Endometrial microvascular endothelial cells (primary cell): ENCODE results near the gene ZNF775. TPM values are rescaled to one million over a fixed set of nuclear protein-coding genes. Genes with fewer than 3 reads are reported as not detected.
"Not testable (repeated sequence)": the region's sequence is repeated elsewhere in the genome, so short reads cannot be mapped to it uniquely, and the experiment has no call there.

Experiments
- in situ Hi-C: cut with HindIII; loops from 2 replicates; pipeline ENCODE4 v1.10.0; 2017; ENCODE audit warnings: low sequenced_read_pairs, low pct_unique_long_range_greater_than_20kb; ENCODE audit errors: inconsistent ontology term
- total RNA-seq: library from RNA; depleted of rRNA; stranded (reverse); fragments of >200 nt; gene quantifications from one replicate; pipeline ENCODE4 v1.2.3, GENCODE V29; 2015; ENCODE audit errors: inconsistent ontology term

The ZNF775 gene
- total RNA-seq, 1 donor from 2014 or later = 4.5 TPM

DNA sequence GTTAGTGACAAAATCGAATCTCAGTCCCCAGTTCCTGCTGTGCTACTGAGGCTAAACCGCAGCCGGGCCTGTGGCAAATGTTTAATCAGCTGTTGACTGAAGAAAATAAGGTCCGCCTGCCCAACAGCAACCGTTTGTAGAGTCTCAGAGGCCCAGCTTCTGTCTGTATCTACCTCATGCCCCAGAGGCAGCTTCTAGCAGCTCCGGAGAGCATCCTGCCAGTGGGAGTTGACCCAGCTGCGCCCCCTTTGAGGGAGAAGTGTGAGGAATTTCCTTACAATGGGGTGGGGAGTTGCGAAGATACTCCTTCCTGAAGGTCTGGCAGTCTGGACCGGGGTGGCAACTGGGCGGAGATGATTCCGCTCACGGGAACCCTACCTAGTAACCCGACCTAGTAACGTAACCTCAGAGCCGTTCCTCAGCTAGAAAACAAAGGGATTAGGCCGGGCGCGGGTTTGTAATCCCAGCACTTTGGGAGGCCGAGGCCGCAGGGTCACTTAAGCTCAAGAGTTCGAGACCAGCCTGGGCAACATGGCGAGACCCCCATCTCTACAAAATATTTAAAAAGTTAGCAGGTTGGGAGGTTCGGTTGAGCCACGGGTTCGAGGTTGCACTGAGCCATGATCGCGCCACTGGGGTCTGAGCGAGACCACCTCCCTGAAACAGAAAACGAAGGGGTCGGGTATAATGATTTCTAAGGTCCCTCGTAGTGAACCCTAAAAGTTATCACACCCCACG, 846 bp upstream of the ZNF775 start:
- in situ Hi-C loops = no loop called here

DNA sequence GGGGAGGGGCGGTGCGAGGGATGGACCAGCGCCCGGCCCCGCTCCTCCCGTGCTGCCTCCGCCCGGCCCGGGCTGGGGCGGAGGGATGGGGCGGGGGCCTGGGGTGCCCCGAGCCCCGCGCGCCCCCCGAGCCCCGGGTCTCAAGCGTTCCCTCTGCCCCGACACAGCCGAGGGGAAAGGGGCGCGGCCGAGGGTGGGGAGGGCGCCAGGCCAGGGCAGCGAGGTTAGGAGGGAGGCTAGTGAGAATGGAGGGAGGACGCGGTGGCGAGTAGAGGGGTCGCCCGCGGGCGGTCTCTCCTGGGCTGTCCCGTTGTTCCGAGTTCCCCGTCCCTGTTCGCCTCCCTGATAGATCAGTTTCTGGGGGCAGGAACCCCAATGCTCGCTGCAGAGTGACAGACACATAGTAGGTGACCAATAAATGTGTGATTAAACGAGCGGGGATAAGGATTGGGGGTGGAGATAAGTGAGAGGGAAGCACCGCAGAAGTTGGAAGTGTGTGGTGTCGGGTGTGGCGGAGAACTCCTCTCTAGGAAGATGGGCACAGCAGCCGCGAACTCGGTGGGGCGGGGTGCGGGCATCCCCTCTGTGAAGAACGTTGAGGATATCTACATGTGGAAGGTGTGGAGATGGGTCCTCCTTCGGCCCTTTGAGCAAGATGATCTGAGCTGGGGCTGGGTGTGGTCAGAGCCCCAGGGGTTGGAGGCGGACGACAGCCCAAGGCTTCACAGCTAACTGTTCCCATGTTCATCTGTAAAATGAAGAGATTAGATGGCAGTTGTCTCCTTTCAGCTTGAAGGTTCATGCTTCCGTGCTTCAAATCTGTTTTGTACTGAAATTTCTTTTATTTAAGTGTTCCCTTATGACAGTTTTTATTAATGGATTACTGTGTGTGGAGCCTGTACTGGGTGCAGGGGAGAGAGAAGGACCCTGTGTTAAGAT, 580 bp downstream of the ZNF775 start:
- in situ Hi-C loops = no loop called here

DNA sequence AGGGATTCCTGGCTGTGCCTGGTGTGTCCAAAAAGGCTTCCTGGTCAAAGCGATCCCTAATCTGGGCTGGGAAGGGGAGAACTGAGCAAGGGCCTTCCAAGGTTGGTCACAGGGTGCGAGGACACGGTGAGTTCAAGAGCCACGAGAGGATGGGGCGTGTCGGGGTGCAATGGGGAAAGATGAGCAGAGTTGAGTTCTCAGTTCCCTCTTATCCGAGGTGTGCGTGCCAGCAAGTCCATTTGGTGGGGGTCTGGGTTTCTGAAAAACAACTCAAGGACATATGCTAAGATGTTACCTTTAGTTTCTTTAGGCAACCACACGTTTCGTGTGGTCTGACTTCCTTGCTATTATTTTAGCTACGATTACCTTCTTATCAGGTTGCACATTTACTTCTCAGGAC, 1.3 kb downstream of the ZNF775 start:
- in situ Hi-C loops = no loop called here

DNA sequence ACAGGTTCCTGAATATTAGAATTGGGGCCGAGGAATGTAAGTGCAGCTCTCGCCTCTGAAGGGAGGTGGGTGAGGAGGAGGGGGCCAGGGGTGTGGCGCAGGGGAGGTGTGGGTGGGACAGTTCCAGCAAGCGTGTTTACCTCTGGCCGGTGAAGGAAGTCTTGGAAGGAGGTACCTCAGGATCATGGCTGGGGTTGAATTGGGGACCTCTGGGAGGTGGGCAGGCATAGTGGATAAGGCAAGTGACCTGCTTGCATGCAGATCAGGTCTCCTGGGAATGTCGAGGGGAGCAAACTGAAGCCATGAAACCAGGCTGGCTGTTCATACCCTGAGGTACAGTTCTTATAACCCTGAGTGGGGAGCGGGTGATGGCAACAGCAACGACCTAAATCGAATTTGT, 2.0 kb downstream of the ZNF775 start:
- in situ Hi-C loops = no loop called here

DNA sequence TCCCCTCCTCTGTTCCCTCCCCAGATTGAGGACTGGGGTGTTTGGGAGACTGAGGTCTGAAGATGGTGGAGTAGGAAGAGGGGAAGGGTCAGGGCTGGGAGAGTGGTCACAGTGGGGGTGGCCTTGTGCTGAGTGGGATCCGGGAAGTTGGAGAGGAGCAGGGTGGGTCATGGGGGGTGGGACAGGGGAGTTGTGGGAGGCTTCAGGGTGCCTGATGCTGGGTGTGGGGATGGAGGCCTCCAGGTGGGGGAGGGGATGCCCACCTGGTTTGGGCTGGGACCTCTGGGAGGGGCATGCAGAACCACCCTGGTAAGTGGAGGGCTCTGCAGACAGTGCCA, 2.6 kb downstream of the ZNF775 start:
- in situ Hi-C loops = no loop called here

DNA sequence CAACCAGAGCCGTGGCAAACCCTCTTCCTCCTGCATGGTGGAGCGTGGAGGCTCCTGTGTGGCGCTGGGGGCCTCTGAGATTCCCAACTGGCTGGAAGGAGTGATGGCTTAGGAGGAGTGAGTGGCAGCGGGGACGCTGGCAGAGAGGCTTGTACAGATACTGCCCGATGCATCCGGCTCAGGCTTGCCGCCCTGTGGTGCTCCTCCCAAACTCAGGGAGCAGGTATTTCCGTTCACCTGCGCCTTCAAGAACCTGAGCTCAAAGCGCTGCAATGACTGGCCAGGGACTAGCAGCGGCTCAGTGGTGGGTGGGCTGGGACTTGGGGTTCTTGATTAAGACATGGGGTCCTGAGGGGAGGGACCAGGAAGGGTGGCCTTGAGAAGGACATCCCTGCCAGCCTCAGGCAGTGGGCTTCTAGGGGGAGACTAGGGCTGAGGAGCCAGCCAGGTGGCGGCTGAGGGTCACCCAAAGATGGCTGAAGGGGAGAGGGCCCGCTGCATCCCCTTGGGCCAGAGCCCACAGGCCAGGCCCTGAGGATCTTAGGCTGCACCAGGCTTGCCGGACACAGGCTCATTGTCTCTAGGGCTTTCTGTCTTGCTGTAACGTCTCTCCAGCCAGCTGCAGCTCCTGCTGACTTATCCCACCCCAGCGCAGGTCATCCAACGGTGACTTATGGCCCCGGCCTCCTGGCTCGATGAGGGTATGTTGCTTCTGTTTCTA, 3.2 kb downstream of the ZNF775 start:
- in situ Hi-C loops = no loop called here

DNA sequence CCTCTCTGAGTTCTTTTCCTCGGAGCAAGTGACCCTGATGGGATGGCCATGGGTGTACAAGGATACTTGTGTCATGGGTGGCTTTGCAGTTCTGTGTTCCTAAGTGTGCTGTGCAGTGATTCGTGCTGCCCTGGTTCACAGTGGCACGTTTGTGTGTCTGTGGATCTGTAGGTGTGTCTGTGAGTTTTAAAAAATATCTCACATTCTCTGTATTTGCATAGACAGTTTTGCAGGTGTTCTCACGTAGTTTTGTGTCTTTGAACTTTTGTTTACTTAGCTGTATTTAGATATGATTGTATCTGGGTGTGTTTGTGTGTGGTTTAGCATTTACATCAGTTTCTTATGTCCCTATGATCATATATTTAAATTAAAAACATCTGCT, 3.7 kb downstream of the ZNF775 start:
- in situ Hi-C loops = no loop called here

DNA sequence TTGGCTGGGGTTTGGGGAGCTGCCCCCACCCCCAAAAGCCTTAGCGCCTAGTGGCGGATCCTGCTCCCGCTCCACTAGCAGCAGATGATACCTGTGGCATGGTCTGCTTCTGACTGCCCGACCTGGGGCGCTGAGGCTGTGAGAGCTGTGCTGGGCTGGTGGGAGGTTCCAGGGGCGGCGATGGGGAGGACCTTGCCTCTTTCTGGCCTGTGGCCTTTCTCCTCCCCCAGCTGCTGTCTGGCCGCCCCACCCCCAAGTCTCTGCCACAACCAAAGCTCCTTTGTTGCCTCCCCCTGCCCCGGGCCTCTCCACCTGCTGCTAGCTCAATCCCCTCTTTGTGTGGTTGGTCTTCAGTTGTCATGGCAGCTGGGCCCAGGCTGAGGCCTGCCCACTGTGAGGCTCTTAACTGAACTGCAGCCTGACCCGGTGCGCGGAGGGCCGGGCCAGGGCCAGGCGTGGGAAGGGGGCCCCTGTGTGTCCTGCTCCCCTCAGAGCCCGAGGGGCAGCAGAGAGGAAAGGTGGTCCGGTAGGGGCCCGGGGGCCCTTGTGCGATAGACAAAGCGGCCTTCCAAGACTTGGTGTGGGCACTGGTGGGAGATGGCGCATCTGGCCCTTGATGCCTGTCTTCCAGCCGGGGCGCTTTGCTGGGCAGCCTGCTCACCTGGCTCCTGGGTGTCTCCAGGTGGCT, 4.7 kb downstream of the ZNF775 start:
- in situ Hi-C loops = no loop called here

DNA sequence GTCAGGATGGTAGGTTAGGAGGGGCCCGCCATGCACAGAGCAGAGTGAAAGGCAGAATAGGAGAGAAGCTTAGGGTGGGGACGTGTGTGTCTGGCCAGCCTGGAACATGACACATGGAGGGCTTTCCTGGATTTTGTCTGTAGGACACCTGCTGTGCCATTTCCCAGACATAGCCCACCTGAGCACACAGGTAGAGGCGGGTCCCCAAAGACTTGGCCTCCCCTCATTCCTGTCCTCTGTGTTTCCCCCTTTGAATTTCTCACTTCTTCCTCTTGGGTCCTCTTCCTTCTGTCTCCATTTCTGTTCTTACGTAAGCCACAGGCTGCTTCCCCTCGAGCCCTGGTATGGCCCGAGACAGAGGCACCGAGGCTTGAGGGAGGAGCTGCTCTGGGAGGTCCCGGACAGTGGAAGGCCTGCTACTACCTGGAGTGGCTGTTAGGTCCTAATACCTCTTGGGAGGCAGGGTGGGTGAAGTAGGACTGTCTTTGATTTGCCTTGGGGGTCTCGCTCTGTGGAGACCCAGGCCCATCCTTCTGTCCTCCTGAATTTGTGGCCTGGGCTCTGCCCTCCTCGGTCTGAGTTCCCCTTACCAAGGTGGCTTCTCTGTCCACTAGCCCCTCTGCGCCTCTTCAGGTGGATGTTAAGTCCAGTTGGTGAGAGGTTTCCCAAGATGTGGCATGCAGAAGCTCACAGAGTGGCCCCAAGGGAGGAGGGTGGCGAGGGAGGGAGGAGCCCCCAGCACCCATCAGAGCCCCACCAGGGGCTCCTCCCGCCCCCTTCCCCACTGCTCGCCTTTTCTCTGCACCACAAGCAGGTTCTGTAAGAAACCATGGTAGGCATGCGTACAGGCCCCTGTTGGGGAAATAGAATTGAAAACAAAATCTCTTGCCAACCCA, 5.5 kb downstream of the ZNF775 start:
- in situ Hi-C loops = no loop called here

DNA sequence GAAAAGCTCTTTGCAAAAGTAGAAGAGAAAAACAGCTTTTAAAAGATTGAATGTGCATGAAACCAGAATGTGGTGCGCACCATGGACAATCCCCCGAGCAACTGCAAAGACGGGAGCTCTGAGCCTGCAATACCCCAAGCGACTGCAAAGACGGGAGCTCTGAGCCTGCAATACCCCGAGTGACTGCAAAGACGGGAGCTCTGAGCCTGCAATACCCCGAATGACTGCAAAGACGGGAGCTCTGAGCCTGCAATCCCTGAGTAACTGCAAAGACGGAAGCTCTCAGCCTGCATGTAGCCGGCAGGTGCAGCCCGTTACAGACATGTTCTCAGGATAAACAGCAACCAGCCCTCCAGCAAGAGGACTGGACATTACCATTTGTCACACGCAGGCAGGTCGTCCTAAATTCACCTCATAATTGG, 6.2 kb downstream of the ZNF775 start:
- in situ Hi-C loops = no loop called here

DNA sequence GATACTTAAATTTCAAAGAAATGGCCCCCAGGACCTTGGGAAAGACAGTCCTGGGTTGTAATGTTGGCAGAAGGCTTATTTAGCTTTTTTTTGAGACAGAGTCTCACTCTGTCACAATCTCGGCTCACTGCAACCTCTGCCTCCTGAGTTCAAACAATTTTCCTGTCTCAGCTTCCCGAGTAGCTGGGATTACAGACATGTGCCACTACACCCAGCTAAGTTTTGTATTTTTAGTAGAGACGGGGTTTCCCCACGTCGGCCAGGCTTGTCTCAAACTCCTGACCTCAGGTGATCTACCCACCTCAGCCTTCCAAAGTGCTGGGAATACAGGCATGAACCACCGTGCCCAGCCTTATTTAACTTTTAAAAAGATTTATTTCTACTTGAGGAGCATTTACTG, 6.8 kb downstream of the ZNF775 start:
- in situ Hi-C loops = not testable (repeated sequence)

DNA sequence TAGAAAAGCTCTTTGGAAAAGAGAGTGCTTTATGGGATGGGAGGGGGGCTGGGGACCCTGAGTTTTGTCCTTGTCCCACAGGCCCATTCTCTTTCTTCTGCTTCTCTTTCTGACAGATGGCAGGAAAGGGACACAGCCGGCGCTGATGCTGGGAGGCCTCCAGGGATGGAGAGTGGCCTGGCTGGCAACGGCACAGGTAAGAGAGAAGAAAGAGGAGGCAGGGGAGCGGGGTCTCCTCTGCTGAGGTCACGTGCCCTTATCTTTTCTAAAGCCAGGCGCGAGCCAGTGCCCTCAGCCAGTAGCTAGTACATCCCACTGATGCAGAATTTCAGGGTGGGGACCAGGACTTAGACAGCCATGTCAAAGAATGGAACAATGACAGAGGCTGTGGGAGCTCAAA, 9.2 kb downstream of the ZNF775 start:
- in situ Hi-C loops = no loop called here

DNA sequence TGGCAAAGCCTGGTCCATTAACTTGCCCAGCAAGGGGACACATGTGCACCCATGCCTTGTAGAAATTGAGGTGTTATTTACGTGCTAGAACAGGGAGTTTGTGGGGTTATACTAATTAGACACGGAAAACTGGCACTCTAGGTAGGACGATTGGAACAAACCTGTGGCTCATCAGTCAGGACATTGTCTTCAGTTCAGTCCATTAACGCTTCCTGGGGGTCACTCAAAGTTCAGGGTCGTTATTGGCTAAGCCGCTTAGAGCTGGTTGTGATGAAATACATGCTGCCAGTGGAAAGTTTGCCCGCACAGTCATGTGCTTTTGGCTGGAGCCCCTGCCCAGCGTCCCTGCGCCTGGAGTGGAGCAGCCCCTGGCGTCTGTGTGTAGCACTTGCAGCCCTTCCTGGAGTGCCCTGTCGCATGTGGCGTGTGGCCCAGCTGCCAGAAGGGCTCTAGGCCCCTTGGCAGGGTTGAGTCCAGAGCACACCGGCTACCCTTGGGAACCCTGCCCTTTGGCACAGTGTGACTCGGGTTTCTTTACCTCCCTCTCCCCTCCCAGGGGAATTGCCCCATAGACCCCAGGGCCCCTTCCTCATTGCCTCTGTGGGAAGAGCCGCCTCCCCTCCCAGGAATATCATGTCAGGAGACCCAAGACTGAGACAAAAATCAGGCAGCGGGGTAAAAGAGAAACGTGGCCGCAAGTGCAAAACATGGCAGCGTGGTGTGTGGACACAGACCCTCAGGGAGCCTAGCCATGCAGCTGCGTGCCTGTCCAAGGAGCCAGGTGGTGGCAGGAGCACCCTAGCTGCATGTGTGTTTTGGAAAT, 9.8 kb downstream of the ZNF775 start:
- in situ Hi-C loops = no loop called here

DNA sequence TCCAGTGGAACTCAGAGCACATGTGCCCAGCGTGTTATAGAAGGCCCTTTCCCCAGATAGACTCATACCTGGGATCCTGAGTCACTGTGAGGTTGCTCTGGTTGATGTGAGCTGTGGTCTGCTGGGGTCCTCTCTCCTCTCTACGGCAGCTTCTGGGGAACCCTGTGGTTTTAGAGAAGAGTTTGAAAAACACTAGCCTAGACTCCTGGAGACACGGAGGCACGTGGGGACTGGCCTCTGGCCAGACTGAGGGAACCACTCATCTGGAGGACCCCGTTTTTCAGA, 10.3 kb downstream of the ZNF775 start:
- in situ Hi-C loops = no loop called here

DNA sequence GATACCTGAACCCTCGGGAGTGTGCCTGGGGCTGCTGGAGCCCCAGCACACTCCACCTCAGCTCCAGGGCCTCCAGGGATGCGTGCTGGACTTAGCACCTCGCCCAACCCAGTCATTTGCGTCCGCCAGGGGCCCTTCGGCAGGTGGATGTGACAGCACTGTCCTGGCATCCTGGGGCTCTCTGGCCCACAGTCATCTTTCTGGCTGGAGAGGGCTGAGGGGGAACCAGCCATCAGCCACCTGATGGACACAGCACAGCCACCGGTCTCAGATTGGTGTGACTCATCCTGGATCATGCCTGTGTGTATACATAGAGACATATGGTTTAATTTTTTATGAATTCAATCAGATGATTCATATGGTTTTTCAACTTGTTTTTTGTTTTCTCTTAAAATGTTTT, 11.1 kb downstream of the ZNF775 start:
- in situ Hi-C loops = no loop called here

DNA sequence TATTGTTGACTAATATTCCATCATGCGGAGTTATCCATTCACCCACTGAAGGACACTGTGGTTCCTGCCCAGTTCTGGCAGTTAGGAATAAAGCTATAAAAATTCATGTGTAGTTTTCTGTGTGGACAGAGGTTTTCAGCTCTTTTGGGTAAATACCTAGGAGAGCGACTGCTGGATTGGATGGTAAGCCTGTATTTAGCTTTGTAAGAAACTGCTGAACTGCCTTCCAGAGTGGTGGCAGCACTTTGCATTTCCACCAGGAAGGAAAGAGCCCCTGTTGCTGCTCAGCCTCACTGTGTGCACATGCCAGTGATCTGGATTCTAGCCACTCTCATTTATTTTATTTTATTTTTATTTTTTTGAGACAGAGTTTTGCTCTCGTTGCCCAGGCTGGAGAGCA, 14.2 kb downstream of the ZNF775 start:
- in situ Hi-C loops = no loop called here

DNA sequence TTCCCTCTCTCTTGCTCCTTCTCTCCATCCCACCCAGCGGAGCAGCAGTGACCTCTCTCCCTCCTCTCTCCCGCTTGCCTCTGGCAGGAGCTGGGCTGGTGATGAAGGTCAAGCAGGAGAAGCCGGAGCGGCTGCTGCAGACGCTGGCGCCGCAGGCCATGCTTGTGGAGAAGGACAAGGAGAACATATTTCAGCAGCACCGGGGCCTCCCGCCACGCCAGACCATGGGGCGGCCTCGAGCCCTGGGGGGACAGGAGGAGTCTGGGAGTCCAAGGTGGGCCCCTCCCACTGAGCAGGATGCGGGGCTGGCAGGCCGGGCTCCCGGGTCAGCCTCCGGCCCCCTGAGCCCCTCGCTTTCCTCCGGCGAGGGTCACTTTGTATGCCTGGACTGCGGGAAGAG, 17.3 kb downstream of the ZNF775 start:
- in situ Hi-C loops = no loop called here

DNA sequence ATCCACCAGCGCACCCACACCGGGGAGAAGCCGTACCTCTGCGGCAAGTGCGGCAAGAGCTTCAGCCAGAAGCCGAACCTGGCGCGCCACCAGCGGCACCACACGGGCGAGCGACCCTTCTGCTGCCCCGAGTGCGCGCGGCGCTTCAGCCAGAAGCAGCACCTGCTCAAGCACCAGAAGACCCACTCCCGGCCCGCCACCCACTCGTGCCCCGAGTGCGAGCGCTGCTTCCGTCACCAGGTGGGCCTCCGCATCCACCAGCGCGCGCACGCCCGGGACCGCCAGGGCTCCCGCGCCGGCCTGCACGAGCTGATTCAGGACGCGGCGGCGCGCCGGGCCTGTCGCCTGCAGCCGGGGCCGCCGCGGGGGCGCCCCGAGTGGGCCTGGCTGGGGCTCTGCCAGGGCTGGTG, 17.7 kb downstream of the ZNF775 start:
- in situ Hi-C loops = no loop called here
